ENCODE data around the gene PHIP.

The PHIP gene

DNA sequence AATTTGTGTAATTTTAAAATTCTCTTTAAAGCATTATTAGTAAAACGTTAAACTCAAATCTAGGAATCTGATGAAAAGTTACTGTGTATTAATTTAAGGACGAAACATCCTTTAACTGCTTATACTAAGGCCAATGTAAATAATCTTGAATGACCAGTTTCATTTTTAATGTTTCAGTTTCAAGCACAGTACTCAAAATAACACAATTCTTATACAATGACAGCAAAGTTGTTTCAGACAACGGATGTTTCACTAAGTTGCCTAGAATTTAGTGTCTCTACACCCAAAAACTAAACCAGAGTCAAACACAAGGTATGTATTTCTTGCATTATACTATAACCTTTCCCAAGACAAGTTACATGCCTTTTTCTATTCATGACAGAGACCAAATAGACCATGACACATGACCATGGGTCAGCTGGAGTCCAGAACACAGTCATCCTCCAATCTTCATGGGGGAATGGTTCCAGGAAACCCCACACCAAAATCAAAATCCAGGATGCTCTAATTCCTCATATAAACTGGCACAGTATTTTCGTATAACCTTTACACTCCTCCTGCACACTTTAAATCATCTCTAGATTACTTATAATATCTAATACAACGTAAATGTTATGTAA lies 7.7 kb downstream of the PHIP start:
- peak; percentile 32 for DNase-seq (ENCODE audit: low read depth)

GRCh38 chr6:79066828-79067227 lies 11.2 kb downstream of the PHIP start:
- no peak for DNase-seq (ENCODE audit: low read depth)

GRCh38 chr6:79066330-79066729 lies 11.7 kb downstream of the PHIP start:
- DNase-seq (ENCODE audit: low read depth): no peak

- DNase-seq (ENCODE audit: low read depth): no peak
Measured at GRCh38 chr6:79065232-79065631, 12.8 kb downstream of the PHIP start.

GRCh38 chr6:79064635-79065034 lies 13.4 kb downstream of the PHIP start:
- no peak for DNase-seq (ENCODE audit: low read depth)

DNA sequence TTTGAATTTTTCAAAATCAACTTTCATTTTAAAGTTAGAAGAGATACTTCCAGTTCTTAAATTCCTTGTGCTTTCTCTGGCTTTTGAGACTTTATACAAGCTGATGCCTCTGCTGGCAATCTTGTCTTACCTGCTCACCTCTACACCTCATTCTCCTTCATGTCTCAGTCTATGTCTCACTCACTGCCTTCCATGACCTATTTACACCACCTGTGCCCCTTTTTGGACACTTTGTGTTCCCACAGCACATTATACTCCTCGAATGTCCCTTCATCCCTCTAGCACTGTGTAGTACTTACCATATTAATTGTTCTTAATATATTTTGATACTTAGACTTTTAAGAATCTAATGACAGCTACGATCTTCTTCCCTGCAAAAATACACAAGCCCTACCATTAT lies 15.3 kb downstream of the PHIP start:
- no peak for DNase-seq (ENCODE audit: low read depth)

- DNase-seq (ENCODE audit: low read depth): no peak
Measured at GRCh38 chr6:79057746-79058145, 20.3 kb downstream of the PHIP start.

DNA sequence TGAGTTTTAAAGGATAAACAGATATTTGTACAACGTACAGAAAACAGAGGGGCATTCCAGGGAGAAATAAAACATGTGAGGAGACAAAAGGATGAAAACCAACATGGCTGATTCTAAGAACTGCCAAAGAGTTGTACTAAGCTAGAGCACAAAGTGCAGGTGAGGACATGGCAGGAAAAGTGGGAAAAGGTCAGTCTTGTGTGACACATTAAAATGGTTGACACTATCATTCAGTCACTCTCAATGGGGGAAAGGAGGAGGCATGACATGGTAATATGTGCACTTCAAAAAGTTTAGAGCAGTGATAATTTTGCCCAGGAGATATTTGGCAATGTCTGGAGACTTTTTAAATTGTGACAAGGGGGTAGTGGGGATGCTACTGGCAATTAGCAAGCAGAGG lies 21.8 kb downstream of the PHIP start:
- no peak for DNase-seq (ENCODE audit: low read depth)

GRCh38 chr6:79048611-79049010 lies 29.4 kb downstream of the PHIP start:
- DNase-seq (ENCODE audit: low read depth): peak; percentile 58

DNA sequence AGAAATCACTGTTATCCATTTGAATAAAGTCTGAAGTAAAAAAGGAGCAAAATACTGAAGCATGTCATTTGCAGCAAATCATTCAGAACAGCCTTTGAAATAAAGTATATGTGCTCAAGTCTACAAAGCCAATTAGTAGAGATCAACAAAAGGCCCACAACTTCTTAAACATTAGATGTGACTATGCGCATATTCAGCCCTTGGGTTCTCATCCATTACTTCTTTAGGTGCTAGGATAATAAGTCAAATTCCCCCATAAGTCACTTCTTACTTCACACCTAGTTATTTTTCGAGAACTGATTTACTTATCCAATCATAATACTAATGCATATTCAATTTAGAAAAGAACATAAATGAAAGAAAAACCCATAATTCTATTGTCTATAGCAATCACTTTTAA lies 31.0 kb downstream of the PHIP start:
- DNase-seq (ENCODE audit: low read depth): no peak

GRCh38 chr6:79045966-79046365 lies 32.1 kb downstream of the PHIP start:
- no peak for DNase-seq (ENCODE audit: low read depth)

- no peak for DNase-seq (ENCODE audit: low read depth)
Measured at GRCh38 chr6:79042799-79043126, 35.3 kb downstream of the PHIP start.

- no peak for DNase-seq (ENCODE audit: low read depth)
Measured at GRCh38 chr6:79042088-79042798, 35.8 kb downstream of the PHIP start.

DNA sequence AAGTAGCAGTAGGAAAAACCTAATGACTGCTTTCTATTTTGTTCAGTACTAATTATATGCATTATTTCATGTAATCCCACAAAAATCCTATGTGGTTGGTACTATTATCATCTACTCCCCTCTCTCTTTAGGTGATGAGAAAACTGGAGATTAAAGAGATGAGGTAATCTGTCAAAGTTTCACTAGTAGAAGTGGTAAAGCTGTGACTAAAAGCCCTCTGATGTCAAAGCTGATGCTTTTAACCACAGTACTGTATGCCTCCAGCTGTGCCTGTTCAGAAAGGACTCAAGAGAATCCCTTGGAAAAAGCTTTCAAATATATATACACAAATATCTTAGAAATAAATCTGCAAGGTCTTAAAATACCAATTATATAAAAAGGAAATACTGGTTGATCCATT lies 38.0 kb downstream of the PHIP start:
- DNase-seq (ENCODE audit: low read depth): peak; percentile 71

DNA sequence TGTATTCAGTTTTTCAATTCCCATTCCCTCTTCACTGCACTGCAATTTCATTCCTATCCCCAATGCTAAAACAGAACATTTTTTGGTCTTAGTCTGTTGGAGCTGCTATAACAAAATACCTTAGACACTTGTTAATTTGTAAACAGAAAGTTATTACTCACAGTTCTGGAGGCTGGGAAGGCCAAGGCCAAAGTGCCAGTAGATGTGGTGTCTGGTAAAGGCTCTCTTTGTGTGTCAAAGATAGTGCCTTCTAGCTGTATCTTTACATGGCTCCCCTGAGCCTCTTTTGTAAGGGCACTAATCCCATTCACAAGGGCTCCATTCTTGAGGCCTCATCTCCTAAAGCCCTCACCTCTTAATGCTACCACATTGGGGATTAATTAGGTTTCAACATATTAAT lies 40.0 kb downstream of the PHIP start:
- peak; percentile 12 for DNase-seq (ENCODE audit: low read depth)

DNA sequence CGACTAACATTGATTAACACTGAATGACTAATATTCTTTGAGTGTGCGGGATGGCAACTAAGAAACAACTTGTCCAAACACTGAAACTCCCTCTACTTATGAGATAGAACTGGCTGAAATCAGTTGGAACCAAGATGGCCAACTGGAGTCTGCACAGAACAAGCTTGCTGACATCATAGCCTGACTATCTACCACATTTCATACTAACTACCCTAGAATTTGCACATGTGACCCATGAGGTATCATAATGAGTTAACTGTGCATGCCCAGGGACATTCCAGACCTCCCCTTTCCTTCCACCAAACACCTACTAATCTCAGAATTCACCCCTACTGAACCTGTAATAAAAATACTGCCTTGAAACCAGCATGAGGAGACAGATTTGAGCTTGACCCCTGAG lies 43.2 kb downstream of the PHIP start:
- no peak for DNase-seq (ENCODE audit: low read depth)

GRCh38 chr6:79033279-79033678 lies 44.8 kb downstream of the PHIP start:
- no peak for DNase-seq (ENCODE audit: low read depth)

DNA sequence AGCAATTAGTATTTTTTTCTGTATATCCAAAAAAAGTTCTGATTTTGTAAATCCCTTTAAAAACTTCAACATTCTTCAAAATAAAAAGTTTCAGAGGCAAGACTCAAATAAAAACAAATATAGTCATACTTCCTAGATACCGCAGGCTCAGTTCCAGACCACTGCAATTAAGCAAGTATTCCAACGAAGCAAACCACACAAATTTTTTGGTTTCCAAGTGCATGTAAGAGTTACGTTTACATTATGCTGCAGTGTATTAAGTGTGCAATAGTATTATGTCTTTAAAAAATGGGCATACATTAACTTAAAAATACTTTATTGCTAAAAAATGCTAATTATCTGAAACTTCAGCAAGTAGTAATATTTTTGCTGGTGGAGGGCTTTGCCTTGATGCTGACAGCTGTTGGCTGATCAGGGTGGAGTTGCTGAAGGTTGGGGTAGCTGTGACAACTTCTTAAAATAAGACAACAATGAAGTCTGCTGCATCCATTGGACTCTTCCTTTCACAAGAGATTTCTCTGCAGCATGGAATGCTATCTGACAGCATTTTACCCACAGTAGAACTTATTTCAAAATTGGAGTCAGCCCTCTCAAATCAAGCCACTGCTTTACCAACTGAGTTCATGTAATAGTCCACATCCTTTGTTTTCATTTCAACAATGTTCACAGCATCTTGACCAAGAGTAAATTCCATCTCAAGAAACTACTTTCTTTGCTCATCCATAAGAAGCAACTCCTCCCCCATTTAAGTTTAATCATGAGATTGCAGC lies 46.0 kb downstream of the PHIP start:
- peak; percentile 76 for DNase-seq (ENCODE audit: low read depth)

GRCh38 chr6:79030511-79030910 lies 47.5 kb downstream of the PHIP start:
- DNase-seq (ENCODE audit: low read depth): peak; percentile 5

GRCh38 chr6:79030023-79030422 lies 48.0 kb downstream of the PHIP start:
- DNase-seq (ENCODE audit: low read depth): no peak

DNA sequence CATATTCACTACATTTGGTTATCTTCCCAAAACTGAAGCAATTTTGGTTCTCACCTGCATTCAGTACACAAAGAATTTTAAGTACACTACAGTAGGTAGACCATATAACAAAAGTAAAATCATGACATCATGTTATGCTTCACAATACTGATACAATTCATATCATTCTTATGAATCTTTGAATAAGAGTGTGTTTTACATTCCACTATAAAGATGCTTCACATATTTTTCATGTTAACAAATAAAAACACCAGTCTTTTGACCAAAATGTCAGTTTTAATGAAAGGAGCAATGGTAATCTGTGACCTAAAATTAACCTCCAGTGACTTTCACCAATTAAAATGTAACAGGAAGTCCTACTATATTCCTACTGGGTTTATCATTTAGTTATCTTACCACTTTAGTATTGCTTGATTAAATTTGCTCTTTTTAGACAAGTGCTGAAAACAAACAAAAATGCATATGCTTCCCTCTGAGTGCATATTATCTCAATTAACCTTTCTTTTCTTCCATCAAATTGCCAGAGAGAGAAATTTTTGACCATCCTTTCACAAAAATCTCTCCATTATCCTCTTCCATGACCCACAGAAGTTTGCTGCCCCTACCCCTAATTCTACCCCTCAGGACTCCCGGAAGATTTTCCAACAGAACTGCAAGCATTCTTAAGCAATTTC lies 49.3 kb downstream of the PHIP start:
- no peak for DNase-seq (ENCODE audit: low read depth)

- DNase-seq (ENCODE audit: low read depth): no peak
Measured at GRCh38 chr6:79011940-79012339, 66.1 kb downstream of the PHIP start.

DNA sequence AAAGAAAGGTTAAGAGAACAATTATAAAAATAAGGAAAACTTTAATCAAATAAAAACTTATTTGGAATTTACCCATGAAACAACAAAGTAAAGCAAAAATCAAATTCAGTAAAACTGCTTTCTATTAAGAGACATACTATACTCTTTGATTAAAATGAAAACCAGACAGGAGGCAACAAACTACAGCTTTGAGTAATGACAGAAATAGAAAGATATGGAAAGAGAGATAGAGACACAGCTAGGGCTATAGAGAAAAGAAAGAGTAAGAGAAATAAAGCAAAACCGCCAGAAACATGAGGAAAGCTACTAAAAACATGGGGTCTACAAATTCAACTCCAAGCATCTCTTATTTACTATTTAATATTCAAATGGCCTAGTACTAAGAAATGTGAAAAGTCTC lies 67.6 kb downstream of the PHIP start:
- DNase-seq (ENCODE audit: low read depth): no peak

All from iris pigment epithelial cell (primary cell).